DOHH2 (cell line): ENCODE measurements around the gene DGUOK.

ENCODE experiments used
- EZH2phosphoT487 ChIP-seq: fragments of 200-600 bp; sonication (generic); IDR thresholded peaks from 2 replicates; pipeline ENCODE4 v1.6.1; 2017; ENCODE audit warnings: borderline replicate concordance, mild to moderate bottlenecking, antibody characterized with exemption, low read length, moderate library complexity, mixed read lengths
- TF ChIP-seq, protein P1 (sequence below): fragments of 200-600 bp; sonication (generic); IDR thresholded peaks from one replicate; pipeline ENCODE4 v1.5.1; 2014; ENCODE audit warnings: antibody characterized with exemption, mild to moderate bottlenecking, low read depth, low read length; ENCODE audit not compliant: poor library complexity, severe bottlenecking

GRCh38 chr2:74005786-74006185 is 79.1 kb downstream of the DGUOK start:
- TF ChIP-seq, protein P1, sequence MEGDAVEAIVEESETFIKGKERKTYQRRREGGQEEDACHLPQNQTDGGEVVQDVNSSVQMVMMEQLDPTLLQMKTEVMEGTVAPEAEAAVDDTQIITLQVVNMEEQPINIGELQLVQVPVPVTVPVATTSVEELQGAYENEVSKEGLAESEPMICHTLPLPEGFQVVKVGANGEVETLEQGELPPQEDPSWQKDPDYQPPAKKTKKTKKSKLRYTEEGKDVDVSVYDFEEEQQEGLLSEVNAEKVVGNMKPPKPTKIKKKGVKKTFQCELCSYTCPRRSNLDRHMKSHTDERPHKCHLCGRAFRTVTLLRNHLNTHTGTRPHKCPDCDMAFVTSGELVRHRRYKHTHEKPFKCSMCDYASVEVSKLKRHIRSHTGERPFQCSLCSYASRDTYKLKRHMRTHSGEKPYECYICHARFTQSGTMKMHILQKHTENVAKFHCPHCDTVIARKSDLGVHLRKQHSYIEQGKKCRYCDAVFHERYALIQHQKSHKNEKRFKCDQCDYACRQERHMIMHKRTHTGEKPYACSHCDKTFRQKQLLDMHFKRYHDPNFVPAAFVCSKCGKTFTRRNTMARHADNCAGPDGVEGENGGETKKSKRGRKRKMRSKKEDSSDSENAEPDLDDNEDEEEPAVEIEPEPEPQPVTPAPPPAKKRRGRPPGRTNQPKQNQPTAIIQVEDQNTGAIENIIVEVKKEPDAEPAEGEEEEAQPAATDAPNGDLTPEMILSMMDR = no peak
- no peak for TF ChIP-seq EZH2phosphoT487
